Erythroblast (primary cell): ENCODE data around the gene NPRL2.

Experiments used
- GATA1 ChIP-seq: IDR thresholded peaks from 2 replicates; pipeline ENCODE4 v1.6.1; 2011; ENCODE audit warnings: low read depth, mild to moderate bottlenecking, control low read depth, low read length, moderate library complexity
- POLR2A ChIP-seq: IDR thresholded peaks from 2 replicates; pipeline ENCODE4 v1.6.1; 2011; ENCODE audit warnings: mild to moderate bottlenecking, low read length

GRCh38 chr3:50382722-50383121 is 32.1 kb upstream of the NPRL2 start:
- TF ChIP-seq POLR2A (no peak), GATA1 (no peak)
